ENCODE measurements around the gene FURIN. TPM values are rescaled to one million over a fixed set of nuclear protein-coding genes. Genes with fewer than 3 reads are reported as not detected.
"Not testable (repeated sequence)": the region's sequence is repeated elsewhere in the genome, so short reads cannot be mapped to it uniquely, and the experiment has no call there.

Gene FURIN
- total RNA-seq, 2 experiments from 2014 or later = 576 to 590 TPM

DNA sequence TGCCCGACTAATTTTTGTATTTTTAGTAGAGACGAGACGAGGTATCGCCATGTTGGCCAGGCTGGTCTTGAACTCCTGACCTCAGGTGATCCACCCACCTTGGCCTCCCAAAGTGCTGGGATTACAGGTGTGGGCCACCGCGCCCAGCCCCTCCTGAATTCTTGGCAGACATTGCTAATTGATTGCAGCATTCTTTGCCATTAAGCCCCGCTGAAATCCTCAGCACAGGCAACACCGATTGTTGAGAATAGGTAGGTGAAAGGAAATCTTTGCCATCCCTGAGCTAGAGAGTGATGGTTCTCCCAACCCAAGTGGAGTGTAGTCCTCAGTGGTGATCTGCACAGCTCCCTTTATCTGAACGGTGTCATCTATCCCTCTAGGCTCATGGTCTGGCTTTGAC is 36.4 kb downstream of the FURIN start:
- ChIA-PET CTCF (interaction anchor here (0.9 to 8.0 kb wide), 5 partner anchors 18 to 257 kb away, joined by 3 to 231 read pairs (median 12); partner anchors contain the start of genes HDDC3 and UNC45A), POLR2A (interaction anchor here (5.5 kb wide), 1 partner anchor 28 kb away, joined by 82 read pairs; the partner anchor contains the start of genes HDDC3 and UNC45A)
- Mint-ChIP-seq H3K9me3 (no peaks in the 10 kb centered on the region), H3K27ac (no peak overlapping the region), H3K27me3 (no peaks in the 10 kb centered on the region), H3K36me3 (peaks cover 37% of the 10 kb centered on the region), H3K4me3 (no peak overlapping the region), H3K4me1 (ENCODE audit: low read depth) (peaks cover 25% of the 10 kb centered on the region)
- intact Hi-C loops (cut with micrococcal nuclease) = no loop called here
- DNase-seq = no peak

DNA sequence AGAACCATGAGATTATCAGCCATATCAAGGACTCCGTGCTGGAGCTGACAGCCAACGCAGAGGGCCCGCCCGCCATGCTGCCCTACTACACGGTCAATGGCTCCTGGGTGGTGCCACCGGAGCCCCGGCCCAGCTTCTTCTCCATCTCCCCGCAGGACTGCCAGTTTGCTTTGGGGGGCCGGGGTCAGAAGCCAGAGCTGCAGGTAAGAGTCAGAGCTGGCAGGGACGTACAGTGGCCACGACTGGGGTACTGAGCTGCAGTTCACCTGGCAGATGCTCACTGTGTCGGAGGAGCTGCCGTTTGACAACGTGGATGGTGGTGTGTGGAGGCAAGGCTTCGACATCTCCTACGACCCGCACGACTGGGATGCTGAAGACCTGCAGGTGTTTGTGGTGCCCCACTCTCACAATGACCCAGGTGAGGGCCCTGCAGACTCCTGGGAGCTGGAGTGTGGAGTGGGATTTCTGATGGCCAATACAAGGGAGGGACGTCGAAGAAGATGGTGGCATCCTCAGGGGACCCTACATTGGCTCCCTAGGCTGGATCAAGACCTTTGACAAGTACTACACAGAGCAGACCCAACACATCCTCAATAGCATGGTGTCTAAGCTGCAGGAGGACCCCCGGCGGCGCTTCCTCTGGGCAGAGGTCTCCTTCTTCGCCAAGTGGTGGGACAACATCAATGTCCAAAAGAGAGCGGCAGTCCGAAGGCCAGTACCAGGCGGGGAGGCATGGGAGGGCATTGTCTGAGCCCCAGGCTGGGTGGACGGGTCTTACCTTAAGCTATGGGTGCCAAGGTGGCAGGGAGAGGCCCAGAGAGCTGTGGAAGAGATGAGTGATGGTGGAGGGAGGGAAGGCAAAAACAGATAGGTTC is 37.2 kb downstream of the FURIN start:
- peaks cover 25% of the 10 kb centered on the region for H3K4me1 Mint-ChIP-seq (ENCODE audit: low read depth)
- H3K4me3 Mint-ChIP-seq = no peak overlapping the region
- ChIA-PET POLR2A (interaction anchor here (5.5 kb wide), 1 partner anchor 27 kb away, joined by 82 read pairs; the partner anchor contains the start of genes HDDC3 and UNC45A), CTCF (interaction anchor here (0.6 to 8.0 kb wide), 5 partner anchors 19 to 258 kb away, joined by 3 to 231 read pairs (median 6); partner anchors contain the start of genes HDDC3 and UNC45A)
- no peaks in the 10 kb centered on the region for H3K9me3 Mint-ChIP-seq
- H3K27ac Mint-ChIP-seq = no peak overlapping the region
- H3K27me3 Mint-ChIP-seq = no peaks in the 10 kb centered on the region
- intact Hi-C loops (cut with micrococcal nuclease) = no loop called here
- H3K36me3 Mint-ChIP-seq = peaks cover 41% of the 10 kb centered on the region
- no peak for DNase-seq

- H3K27ac Mint-ChIP-seq = no peak overlapping the region
- peaks cover 22% of the 10 kb centered on the region for H3K4me1 Mint-ChIP-seq (ENCODE audit: low read depth)
- H3K27me3 Mint-ChIP-seq = no peaks in the 10 kb centered on the region
- ChIA-PET CTCF (interaction anchor here (1.7 to 8.0 kb wide), 2 partner anchors 20 to 27 kb away, joined by 6 to 231 read pairs; partner anchors contain the start of genes HDDC3 and UNC45A), POLR2A (interaction anchor here (5.5 kb wide), 1 partner anchor 26 kb away, joined by 82 read pairs; the partner anchor contains the start of genes HDDC3 and UNC45A)
- no peaks in the 10 kb centered on the region for H3K9me3 Mint-ChIP-seq
- intact Hi-C loops (cut with micrococcal nuclease) = no loop called here
- DNase-seq = no peak
- no peak overlapping the region for H3K4me3 Mint-ChIP-seq
- H3K36me3 Mint-ChIP-seq = peaks cover 47% of the 10 kb centered on the region
Observed at GRCh38 chr15:90906181-90906849, 37.9 kb downstream of the FURIN start.

- no peak overlapping the region for H3K4me3 Mint-ChIP-seq
Observed at GRCh38 chr15:90907051-90907660, 38.8 kb downstream of the FURIN start.

GRCh38 chr15:90907838-90908507 is 39.6 kb downstream of the FURIN start:
- Mint-ChIP-seq H3K27me3 (no peaks in the 10 kb centered on the region), H3K36me3 (peaks cover 52% of the 10 kb centered on the region), H3K4me1 (ENCODE audit: low read depth) (peaks cover 13% of the 10 kb centered on the region), H3K9me3 (no peaks in the 10 kb centered on the region), H3K27ac (no peak overlapping the region), H3K4me3 (no peak overlapping the region)
- POLR2A ChIA-PET = no interaction called here
- intact Hi-C loops (cut with micrococcal nuclease) = no loop called here
- DNase-seq = no peak
- CTCF ChIA-PET = no interaction called here

More at GRCh38 chr15:90907051-90907660, 38.8 kb downstream of the FURIN start:
- H3K36me3 Mint-ChIP-seq = peaks cover 49% of the 10 kb centered on the region
- H3K27me3 Mint-ChIP-seq = no peaks in the 10 kb centered on the region
- H3K27ac Mint-ChIP-seq = no peak overlapping the region
- ChIA-PET CTCF (interaction anchor here (8.0 kb wide), 1 partner anchor 26 kb away, joined by 231 read pairs; the partner anchor contains the start of genes HDDC3 and UNC45A), POLR2A (no interaction called here)
- intact Hi-C loops (cut with micrococcal nuclease) = no loop called here
- no peak for DNase-seq
- peaks cover 14% of the 10 kb centered on the region for H3K4me1 Mint-ChIP-seq (ENCODE audit: low read depth)
- no peaks in the 10 kb centered on the region for H3K9me3 Mint-ChIP-seq

DNA sequence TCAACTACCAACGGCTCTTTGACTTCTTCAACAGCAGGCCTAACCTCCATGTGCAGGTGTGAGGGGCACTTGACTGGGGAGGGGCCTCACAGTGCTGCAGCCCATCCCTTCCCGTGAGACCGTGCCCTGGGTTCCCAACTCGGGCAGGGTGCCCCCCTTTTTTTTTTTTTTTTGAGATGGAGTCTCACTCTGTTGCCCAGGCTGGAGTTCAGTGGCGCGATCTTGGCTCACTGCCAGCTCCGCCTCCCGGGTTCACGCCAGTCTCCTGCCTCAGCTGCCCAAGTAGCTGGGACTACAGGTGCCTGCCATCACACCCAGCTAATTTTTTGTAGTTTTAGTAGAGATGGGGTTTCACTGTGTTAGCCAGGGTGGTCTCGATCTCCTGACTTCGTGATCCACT is 41.1 kb downstream of the FURIN start:
- H3K4me1 Mint-ChIP-seq (ENCODE audit: low read depth); H3K27me3 Mint-ChIP-seq; H3K4me3 Mint-ChIP-seq; POLR2A ChIA-PET; intact Hi-C loops (cut with micrococcal nuclease); H3K27ac Mint-ChIP-seq; DNase-seq; H3K9me3 Mint-ChIP-seq: not testable (repeated sequence)
- CTCF ChIA-PET = interaction anchor here (1.1 kb wide), 1 partner anchor 23 kb away, joined by 5 read pairs; no protein-coding TSS in a partner anchor
- H3K36me3 Mint-ChIP-seq = peaks cover 61% of the 10 kb centered on the region

GRCh38 chr15:90909976-90910375 is 41.6 kb downstream of the FURIN start:
- POLR2A ChIA-PET = no interaction called here
- Mint-ChIP-seq H3K4me1 (ENCODE audit: low read depth) (peaks cover 5% of the 10 kb centered on the region), H3K27ac (no peak overlapping the region), H3K9me3 (no peaks in the 10 kb centered on the region), H3K27me3 (no peaks in the 10 kb centered on the region), H3K4me3 (no peak overlapping the region), H3K36me3 (peaks cover 61% of the 10 kb centered on the region)
- no peak for DNase-seq
- intact Hi-C loops (cut with micrococcal nuclease) = no loop called here
- CTCF ChIA-PET = interaction anchor here (1.1 kb wide), 1 partner anchor 24 kb away, joined by 5 read pairs; no protein-coding TSS in a partner anchor

DNA sequence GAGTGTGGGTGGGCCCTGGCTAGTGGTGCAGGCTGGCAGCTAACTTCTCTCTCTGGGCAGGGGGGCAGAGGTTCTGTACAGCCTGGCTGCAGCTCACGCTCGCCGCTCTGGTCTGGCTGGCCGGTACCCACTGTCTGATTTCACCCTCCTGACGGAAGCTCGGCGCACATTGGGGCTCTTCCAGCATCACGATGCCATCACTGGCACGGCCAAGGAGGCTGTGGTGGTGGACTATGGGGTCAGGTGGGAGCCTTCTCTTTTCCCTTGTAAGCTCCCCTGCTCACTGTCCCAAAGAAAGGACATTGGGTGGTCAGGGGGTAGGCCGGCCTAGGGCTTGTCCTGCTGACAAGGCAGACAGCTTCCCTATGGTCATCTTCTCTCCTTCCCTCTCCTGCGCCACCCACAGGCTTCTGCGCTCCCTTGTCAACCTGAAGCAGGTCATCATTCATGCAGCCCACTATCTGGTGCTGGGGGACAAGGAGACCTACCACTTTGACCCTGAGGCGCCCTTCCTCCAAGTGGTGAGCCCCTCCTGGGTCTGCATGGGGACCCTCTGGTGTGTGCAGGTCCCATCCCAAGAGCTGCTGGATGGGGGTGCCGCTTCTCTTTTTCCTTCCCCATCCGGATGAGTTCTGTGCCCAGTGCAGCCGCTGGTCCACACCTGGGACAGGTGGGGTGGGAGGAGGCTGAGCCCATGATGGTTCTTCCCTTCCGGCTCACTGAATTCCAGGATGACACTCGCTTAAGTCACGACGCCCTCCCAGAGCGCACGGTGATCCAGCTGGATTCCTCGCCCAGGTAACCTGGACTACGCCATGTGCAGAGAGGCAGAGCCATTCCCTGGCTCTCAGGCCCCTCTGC is 42.3 kb downstream of the FURIN start:
- Mint-ChIP-seq H3K4me1 (ENCODE audit: low read depth) (no peaks in the 10 kb centered on the region), H3K9me3 (no peaks in the 10 kb centered on the region), H3K4me3 (no peak overlapping the region), H3K36me3 (peaks cover 61% of the 10 kb centered on the region), H3K27ac (no peak overlapping the region), H3K27me3 (no peaks in the 10 kb centered on the region)
- no peak for DNase-seq
- POLR2A ChIA-PET = no interaction called here
- intact Hi-C loops (cut with micrococcal nuclease) = no loop called here
- CTCF ChIA-PET = interaction anchor here (1.1 kb wide), 2 partner anchors 24 kb away, joined by 3 to 5 read pairs; no protein-coding TSS in a partner anchor

DNA sequence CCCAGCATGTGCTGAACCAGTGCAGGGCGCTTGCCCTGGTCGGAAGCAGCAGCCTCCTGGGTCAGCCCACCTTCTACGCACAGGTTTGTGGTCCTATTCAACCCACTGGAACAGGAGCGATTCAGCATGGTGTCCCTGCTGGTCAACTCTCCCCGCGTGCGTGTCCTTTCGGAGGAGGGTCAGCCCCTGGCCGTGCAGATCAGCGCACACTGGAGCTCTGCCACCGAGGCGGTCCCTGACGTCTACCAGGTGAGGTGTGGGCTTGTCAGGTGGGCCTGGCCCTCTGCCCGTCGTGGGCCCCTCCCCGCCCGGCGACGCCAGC is 42.9 kb downstream of the FURIN start:
- CTCF ChIA-PET = interaction anchor here (1.1 kb wide), 1 partner anchor 25 kb away, joined by 3 read pairs; no protein-coding TSS in a partner anchor
- Mint-ChIP-seq H3K4me3 (no peak overlapping the region), H3K27me3 (no peaks in the 10 kb centered on the region), H3K4me1 (ENCODE audit: low read depth) (no peaks in the 10 kb centered on the region), H3K36me3 (peaks cover 56% of the 10 kb centered on the region), H3K9me3 (no peaks in the 10 kb centered on the region), H3K27ac (no peak overlapping the region)
- no peak for DNase-seq
- POLR2A ChIA-PET = no interaction called here
- intact Hi-C loops (cut with micrococcal nuclease) = no loop called here

DNA sequence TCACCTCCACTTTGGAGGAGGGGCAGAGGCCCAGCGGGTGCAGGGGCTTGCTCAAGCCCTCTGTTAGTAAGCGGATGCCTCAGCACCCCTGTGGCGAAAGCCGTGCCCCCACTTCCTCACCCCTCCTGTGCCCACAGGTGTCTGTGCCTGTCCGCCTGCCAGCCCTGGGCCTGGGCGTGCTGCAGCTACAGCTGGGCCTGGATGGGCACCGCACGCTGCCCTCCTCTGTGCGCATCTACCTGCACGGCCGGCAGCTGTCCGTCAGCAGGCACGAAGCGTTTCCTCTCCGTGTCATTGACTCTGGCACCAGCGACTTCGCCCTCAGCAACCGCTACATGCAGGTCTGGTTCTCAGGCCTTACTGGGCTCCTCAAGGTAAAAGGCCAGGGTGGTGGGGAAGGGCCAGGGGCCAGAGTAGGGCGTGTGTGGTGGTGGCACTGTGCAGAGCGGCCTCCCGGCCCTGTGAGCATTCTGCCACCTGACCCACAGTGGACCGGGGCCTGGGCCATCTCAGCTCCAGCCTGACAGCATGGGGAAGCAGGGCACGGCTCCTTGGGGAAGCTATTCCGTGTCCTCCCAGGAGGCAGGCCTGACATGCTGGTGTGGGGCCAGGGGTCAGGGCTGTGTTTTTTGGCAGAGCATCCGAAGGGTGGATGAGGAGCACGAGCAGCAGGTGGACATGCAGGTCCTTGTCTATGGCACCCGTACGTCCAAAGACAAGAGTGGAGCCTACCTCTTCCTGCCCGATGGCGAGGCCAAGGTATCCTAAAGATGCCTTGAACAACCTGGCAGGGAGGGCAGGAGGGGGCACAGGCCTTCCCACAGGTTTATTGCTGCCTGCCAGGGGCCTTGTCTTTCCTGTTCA is 43.8 kb downstream of the FURIN start:
- H3K27me3 Mint-ChIP-seq = no peaks in the 10 kb centered on the region
- no peaks in the 10 kb centered on the region for H3K9me3 Mint-ChIP-seq
- CTCF ChIA-PET = interaction anchor here (1.1 kb wide), 1 partner anchor 26 kb away, joined by 3 read pairs; no protein-coding TSS in a partner anchor
- POLR2A ChIA-PET = no interaction called here
- intact Hi-C loops (cut with micrococcal nuclease) = no loop called here
- H3K4me1 Mint-ChIP-seq (ENCODE audit: low read depth) = no peaks in the 10 kb centered on the region
- H3K4me3 Mint-ChIP-seq = no peak overlapping the region
- H3K36me3 Mint-ChIP-seq = peaks cover 54% of the 10 kb centered on the region
- no peak overlapping the region for H3K27ac Mint-ChIP-seq
- no peak for DNase-seq
